A673 (cell line): ENCODE results near the gene MYT1.

Experiments used
- CTCF ChIP-seq: fragments of 300-800, 200-600 bp; sonication (generic); conservative IDR thresholded peaks from 2 replicates; pipeline ENCODE4 v1.5.1; 2017; ENCODE audit warnings: low read depth, mild to moderate bottlenecking, antibody characterized with exemption, low read length, moderate library complexity, mixed read lengths
- EZH2 ChIP-seq: fragments of 200-600 bp; sonication (generic); IDR thresholded peaks from 2 replicates; pipeline ENCODE4 v1.6.1; 2017; ENCODE audit warnings: borderline replicate concordance, low read depth, mild to moderate bottlenecking, mixed read lengths, antibody characterized with exemption, low read length; ENCODE audit not compliant: poor library complexity, severe bottlenecking

- TF ChIP-seq CTCF (no peak), EZH2 (no peak)
These were observed 26.6 kb upstream of the MYT1 start for GRCh38 chr20:64137598-64138031.
